ENCODE measurements around the gene LRP1B. TPM values are rescaled to one million over a fixed set of nuclear protein-coding genes. Genes with fewer than 3 reads are reported as not detected.

Gene LRP1B
- total and polyA plus RNA-seq, 2 of the 8 experiments (the other 6 are each of a cell fraction or from before 2014, with no cell fraction given), result 0.03 TPM; not detected in 1

- TF ChIP-seq SUZ12 (IDR thresholded peaks at IDR 0.05; ENCODE audit: low read length), result no peak
- TF ChIP-seq, protein P1, sequence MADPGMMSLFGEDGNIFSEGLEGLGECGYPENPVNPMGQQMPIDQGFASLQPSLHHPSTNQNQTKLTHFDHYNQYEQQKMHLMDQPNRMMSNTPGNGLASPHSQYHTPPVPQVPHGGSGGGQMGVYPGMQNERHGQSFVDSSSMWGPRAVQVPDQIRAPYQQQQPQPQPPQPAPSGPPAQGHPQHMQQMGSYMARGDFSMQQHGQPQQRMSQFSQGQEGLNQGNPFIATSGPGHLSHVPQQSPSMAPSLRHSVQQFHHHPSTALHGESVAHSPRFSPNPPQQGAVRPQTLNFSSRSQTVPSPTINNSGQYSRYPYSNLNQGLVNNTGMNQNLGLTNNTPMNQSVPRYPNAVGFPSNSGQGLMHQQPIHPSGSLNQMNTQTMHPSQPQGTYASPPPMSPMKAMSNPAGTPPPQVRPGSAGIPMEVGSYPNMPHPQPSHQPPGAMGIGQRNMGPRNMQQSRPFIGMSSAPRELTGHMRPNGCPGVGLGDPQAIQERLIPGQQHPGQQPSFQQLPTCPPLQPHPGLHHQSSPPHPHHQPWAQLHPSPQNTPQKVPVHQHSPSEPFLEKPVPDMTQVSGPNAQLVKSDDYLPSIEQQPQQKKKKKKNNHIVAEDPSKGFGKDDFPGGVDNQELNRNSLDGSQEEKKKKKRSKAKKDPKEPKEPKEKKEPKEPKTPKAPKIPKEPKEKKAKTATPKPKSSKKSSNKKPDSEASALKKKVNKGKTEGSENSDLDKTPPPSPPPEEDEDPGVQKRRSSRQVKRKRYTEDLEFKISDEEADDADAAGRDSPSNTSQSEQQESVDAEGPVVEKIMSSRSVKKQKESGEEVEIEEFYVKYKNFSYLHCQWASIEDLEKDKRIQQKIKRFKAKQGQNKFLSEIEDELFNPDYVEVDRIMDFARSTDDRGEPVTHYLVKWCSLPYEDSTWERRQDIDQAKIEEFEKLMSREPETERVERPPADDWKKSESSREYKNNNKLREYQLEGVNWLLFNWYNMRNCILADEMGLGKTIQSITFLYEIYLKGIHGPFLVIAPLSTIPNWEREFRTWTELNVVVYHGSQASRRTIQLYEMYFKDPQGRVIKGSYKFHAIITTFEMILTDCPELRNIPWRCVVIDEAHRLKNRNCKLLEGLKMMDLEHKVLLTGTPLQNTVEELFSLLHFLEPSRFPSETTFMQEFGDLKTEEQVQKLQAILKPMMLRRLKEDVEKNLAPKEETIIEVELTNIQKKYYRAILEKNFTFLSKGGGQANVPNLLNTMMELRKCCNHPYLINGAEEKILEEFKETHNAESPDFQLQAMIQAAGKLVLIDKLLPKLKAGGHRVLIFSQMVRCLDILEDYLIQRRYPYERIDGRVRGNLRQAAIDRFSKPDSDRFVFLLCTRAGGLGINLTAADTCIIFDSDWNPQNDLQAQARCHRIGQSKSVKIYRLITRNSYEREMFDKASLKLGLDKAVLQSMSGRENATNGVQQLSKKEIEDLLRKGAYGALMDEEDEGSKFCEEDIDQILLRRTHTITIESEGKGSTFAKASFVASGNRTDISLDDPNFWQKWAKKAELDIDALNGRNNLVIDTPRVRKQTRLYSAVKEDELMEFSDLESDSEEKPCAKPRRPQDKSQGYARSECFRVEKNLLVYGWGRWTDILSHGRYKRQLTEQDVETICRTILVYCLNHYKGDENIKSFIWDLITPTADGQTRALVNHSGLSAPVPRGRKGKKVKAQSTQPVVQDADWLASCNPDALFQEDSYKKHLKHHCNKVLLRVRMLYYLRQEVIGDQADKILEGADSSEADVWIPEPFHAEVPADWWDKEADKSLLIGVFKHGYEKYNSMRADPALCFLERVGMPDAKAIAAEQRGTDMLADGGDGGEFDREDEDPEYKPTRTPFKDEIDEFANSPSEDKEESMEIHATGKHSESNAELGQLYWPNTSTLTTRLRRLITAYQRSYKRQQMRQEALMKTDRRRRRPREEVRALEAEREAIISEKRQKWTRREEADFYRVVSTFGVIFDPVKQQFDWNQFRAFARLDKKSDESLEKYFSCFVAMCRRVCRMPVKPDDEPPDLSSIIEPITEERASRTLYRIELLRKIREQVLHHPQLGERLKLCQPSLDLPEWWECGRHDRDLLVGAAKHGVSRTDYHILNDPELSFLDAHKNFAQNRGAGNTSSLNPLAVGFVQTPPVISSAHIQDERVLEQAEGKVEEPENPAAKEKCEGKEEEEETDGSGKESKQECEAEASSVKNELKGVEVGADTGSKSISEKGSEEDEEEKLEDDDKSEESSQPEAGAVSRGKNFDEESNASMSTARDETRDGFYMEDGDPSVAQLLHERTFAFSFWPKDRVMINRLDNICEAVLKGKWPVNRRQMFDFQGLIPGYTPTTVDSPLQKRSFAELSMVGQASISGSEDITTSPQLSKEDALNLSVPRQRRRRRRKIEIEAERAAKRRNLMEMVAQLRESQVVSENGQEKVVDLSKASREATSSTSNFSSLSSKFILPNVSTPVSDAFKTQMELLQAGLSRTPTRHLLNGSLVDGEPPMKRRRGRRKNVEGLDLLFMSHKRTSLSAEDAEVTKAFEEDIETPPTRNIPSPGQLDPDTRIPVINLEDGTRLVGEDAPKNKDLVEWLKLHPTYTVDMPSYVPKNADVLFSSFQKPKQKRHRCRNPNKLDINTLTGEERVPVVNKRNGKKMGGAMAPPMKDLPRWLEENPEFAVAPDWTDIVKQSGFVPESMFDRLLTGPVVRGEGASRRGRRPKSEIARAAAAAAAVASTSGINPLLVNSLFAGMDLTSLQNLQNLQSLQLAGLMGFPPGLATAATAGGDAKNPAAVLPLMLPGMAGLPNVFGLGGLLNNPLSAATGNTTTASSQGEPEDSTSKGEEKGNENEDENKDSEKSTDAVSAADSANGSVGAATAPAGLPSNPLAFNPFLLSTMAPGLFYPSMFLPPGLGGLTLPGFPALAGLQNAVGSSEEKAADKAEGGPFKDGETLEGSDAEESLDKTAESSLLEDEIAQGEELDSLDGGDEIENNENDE (IDR thresholded peaks at IDR 0.05; ENCODE audit: insufficient replicate concordance, low read length), result no peak
- no peak for TF ChIP-seq MAFK (IDR thresholded peaks at IDR 0.05; ENCODE audit: low read depth, low read length)
- TF ChIP-seq KDM4A (IDR thresholded peaks at IDR 0.05; ENCODE audit: low read depth, low read length, severe bottlenecking), result no peak
- no peak for TF ChIP-seq POLR2AphosphoS5 (IDR thresholded peaks at IDR 0.05; ENCODE audit: low read depth, low read length)
- no peak for TF ChIP-seq E2F6 (IDR thresholded peaks at IDR 0.05)
- TF ChIP-seq POU5F1 (IDR thresholded peaks at IDR 0.05; ENCODE audit: low read depth, low read length), result no peak
These were observed 1929.2 kb downstream of the LRP1B start (continued) for GRCh38 chr2:140201572-140201971.

All from H1 (cell line).